DMS153 treated with DMSO at 0.1 percent for 48 hours (cell line): Measurements from ENCODE around the gene FAM83B.
"Not testable (repeated sequence)": the region's sequence is repeated elsewhere in the genome, so short reads cannot be mapped to it uniquely, and the experiment has no call there.

ENCODE experiments used
- DNase-seq: peaks from one replicate; lab custom pipeline; 2025; ENCODE audit not compliant: unreplicated experiment; lab: John Stamatoyannopoulos, UW

Gene FAM83B

DNA sequence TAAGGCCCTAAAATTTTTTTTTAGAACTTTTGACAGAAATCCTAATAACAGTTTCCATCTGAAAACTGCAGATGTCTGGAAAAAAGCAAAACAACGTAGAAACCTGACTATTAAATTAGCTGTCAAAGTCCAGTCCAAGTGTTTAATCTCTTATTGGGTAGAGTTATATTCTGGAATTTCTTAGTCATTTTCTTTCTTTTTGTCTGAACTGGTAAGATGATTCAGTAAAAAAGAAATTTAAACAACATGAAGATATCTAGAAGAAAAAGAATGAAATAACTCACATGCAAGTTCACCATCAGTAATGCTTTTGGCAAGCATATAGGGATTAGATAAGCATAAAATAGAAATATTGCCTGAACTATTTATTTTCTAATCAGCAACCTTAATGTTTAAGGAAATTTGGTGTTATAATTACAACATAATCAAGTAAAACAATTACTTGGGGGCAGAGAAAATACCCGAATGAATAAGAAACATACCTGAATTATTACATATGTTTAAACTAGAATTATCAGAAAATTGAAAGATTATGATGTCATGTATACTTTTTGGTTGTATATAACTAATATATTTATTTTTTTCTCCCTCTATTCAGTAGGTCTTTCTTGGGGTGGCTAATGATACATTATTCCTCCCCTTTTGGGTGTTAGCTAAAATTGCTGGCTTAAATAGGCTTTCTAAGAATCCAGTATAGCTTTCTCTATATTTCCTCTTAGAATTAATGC is 51.1 kb downstream of the FAM83B start:
- no peak for DNase-seq

DNA sequence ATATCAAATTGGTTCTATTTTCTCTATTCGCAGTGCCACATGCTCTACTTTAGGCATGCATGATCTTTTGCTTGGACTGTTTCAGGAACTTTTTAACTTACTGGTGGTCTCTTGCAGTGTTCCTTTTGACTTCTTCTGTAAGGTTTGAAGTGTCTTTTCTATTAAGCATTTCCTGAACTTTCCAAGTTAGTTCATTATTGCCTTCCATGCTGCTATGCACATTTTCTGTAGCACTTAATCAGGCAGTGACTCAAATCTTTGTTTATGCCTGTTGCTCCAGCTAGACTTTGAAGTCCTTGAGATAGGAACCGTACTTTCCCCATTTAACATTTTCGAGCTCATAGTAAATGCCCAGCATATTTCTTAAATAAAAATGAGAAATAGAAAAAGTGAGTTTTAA is 52.2 kb downstream of the FAM83B start:
- DNase-seq, result no peak

DNA sequence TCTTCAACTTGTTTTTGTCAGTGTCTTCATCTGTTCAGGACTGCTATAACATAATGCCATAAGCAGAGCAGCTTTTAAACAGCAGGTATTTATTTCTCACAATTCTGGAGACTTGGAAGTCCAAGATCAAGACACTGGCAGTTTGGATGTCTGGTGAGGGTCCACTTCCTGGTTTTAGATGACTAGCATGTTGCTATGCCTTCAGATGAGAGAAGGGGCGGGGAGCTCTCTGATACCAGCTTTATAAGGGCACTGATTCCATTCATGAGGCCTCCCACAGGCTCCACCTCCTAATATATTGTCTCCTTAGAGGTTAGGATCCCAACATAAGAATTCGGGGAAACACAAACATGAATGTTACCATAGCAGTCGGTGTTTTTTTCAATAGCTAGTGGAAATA is 52.9 kb downstream of the FAM83B start:
- no peak for DNase-seq

DNA sequence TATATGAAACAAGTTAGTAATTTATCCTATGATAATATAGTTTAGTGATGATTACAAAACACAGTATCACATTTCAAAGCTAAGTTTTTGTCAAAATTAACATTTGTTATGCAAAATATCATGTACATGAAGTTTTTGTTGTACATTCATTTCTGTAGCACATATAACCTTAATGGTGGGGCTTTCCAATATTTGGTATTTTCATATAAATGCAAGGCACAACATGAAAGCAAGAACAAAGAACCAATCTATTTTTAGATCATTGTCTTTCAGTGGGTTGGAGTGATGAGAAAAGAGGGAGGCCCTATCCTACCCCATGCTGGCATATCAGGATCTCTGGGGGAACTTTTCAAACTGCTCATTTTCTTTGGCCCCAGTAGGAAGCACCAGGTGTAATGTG is 53.4 kb downstream of the FAM83B start:
- no peak for DNase-seq

DNA sequence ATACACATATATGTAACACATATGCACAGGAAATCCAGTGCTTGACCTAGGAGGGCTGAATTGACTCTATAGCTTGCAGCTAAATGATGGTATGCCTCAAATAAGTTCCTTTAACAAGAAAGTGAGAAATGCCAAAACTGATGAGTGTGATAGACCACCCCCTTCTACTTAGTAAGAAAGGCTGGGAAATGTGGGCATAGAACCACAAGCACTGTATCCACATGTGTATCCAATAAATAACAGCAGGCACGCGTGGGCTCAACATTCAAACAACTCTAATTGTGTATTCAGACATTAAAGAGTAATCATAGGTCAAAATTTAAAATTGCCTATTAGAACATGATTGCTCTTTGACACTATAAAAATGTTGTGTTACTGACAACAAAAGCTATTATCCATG is 54.1 kb downstream of the FAM83B start:
- no peak for DNase-seq

DNA sequence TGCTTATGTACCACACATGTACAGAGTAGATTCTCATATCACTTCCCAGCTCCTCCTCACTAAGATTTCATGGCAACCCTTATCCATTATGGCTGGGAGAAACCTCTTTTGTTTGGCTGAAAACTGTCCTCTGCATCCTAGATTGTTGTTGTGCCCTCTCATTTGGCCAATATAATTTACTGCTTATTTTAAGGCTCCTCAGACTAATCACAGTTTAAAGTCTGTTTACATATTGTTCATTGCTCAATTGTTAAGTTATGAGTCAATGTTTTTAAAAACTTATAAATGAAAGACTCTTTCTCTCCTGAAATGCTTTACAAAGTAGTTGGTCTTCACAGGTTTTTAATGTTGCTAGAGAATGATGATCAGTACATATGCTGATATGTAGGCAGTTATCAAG is 57.3 kb downstream of the FAM83B start:
- no peak for DNase-seq

DNA sequence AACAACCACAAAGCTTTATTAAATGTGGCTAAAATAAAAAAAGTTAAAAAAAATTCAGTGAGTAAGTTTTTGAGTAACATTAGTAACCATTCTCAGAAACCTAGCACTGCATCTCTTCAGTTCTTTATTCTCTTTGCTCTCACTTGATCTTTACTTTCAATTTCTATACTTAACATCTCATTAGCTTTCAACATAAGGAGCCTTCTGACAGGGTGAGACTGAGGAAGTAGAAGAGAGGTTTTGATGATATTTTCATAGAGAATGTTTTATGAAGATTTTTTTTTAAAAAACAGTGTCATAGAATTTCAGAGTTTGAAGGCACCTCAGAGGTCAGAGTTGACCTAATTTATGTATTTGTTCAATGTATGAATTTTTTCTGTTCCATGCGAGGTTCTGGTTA is 60.8 kb downstream of the FAM83B start:
- no peak for DNase-seq

DNA sequence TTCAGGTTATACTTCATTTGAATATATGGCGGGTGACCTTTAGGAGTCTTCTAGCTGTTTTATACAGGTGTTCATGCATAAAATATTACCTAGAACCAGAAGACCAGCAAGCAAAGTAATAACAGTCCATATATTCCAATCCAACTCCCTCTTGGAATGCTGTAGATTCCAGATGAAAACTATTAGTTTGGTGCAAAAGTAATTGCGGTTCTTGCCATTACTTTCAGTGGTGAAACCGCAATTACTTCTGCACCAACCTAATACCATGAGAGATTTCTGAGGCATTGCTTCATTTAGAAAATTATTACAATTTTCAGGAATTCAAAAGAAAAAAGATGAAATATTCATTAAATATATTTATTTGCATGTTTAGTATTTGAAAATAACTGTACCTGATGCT is 62.6 kb downstream of the FAM83B start:
- DNase-seq, result no peak

DNA sequence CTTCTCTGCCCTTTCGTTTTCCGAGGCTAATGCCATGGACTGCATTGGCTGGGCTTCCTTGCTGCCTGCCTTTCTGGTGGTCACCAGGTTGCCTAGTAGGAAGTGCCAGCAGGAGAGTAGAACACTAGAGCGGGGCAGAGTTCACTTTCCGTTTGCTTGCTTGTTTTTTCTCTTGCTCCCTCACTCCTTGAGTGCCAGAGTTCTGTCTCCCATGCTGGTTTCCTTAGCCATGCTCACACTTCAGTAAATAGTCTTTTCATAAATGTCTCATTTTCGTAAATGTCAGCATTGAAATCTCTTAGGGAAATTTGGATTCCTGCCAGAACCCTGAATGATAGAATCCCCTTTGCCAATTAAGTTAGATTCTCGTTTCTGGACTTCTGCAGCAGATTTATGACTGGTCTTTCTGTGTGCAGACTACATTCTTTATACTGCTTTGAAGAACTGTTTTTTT is 63.9 kb downstream of the FAM83B start:
- no peak for DNase-seq

DNA sequence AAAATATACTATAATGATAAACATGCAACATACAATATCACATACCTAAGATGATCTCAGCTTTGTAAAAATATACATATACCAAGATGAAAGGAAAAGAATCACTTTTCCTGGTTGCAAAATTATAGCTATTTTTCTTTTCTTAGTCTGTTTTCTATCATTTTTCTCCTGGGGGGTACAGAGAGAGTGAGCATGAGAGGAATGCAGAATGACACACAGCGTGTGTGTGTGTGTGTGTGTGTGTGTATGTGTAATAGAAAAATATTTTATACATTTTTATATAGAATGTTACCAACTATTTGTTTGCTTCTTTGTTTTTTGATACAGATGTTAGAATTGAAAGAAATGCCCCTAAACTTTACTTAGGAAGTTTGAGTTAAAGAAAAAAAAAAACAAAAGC is 64.3 kb downstream of the FAM83B start:
- no peak for DNase-seq

DNA sequence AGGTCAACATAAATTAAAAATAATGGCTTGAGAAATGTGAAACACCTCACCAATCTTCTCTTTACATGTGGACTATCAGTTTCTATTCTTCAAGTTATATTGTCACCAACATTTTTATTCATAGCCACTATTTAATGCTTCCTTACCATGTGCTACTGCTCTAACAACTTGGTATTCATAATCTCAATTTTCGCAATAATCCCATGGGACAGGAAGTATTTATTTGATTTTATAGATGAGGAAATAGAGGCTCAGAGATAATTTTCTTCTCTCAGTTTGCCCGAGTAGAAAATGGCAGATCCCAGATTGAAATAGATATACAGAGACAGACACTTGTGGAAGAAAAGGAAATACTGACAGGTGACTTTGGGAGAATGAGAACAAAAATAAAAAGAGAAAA is 66.6 kb downstream of the FAM83B start:
- DNase-seq, result no peak

DNA sequence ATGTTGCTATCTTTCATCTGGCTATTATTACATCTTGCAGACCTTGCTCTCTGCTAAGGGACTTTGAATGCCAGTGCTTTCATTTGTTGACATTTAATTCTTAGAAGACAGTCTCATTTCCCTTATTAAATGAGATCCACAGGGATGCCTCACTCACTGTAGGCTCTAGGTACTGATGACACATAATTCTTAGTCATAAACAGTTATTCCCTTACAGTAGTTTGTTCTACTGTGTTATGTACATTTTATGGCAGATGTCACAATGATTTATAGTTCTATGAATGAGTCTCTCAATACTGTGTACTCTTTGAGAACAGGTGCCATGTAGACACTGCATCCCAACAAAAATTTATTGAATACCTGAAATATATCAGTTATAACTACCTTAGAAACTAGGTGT is 70.3 kb downstream of the FAM83B start:
- DNase-seq, result no peak

DNA sequence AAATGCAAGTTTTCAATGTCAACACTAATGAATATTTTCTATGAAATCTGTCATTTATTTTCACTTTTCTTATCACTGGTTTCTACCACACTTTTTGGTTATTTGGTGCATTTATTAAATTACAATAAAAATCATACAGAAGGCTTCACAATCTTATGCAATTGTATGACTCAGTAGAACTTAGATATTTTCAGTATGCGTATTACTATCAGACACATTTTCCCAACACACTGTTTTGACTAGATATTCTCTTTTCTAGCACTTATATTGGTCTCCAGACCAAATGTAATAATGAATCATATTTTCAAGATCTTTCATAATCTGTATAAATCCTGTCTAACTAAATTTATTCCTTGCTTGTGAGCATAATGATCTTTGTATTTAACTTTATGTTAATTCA is 74.1 kb downstream of the FAM83B start:
- no peak for DNase-seq

DNA sequence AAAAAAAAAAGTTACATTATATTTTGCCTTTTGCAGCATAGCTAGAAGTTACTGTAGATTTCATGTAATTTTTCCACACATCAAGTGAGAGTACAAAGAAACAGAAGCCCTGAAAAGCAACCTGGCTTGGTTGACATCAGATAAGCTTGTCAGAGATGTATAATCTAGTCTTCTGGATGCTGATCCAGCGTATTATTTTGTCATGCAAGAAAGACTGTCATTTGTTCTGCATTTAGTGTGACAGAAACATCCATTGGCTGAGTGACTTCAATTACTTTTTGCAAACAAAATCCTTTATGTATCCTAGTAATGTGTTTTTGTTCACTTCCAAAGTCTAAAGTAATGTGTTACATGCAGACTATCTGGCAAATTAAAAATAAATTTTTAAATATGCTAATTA is 75.3 kb downstream of the FAM83B start:
- no peak for DNase-seq

DNA sequence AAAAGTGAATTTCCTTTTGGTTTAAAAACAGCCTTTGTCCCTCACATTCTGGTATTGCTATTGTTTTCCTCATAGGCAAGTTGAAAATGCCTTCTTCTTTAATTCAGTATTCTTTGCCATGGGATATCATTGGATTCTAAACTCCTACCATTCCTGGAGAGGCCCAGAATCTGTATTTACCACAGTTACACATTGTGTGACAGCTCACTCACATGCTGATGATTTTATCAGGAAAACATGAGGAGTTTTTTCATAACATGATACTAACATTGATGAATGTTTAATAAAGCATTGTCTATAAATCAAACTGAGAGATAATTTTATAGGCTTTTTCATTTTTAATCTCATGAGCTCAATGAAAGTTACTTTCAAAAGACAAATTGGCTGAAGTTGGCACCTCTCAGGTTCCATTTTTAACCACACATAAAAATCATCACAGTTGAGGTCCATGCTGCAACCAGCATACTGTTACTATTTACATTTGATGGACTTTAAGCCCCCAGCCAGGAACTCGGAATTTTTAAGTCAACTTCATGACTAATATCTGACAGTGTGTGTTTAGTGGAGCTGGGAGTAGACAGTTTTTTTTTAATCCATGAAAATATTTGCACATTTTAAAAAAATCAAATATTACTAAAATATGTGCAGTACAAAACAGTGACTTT is 82.8 kb downstream of the FAM83B start:
- no peak for DNase-seq

DNA sequence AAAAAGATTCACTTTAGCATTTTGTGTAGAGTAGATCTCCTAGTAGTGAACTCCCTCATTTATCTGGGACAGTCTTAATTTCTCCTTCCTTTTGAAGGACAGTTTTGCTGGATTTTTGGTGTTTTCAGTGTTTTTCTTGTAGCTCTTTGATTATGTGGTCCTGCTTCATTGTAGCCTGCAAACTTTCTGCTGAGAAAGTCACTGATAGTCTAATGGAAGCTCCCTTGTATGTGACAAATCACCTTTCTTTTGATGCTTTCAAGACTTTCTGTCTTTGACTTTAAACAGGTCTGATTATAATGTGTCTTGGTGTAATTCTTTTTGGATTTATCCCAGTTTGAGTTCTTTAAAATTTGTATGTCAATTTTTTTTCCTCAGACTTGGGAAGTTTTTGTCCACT is 86.1 kb downstream of the FAM83B start:
- no peak for DNase-seq

DNA sequence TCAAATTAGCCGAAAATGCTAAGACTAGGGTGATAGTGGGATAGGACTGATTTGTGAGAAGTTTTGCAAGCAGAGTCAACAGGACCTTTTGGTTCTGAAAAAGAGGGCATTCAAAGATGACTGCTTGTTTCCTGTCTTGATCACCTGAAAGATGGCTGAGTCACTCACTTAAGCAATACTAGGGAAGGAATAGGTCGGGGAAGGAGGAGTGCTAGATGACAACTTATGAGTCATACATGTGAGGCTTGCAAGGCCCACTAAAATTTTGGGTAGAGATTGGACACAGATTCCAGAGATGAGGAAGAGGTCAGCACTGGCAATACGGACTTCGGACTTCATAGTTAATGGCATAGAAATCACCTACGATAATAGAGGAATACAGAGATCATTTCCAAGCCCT is 89.2 kb downstream of the FAM83B start:
- no peak for DNase-seq

DNA sequence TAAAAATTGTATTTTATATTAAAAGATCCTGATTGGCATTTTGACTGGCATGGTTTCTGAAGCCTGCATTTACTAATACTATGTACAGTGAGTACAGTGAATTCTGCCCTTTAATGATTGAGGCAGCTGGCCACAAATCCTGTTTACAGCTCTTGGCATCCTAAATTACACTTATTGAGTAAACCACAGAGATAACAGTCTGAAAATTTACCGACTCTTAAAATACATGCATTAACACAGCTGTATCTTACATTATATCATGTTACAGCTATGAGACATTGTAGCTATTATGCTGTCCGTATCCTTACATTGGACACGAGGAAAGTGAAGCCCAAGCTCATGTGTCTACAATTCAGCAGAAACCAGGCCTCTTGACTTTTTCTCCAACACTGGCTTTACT is 90.8 kb downstream of the FAM83B start:
- DNase-seq, result no peak

DNA sequence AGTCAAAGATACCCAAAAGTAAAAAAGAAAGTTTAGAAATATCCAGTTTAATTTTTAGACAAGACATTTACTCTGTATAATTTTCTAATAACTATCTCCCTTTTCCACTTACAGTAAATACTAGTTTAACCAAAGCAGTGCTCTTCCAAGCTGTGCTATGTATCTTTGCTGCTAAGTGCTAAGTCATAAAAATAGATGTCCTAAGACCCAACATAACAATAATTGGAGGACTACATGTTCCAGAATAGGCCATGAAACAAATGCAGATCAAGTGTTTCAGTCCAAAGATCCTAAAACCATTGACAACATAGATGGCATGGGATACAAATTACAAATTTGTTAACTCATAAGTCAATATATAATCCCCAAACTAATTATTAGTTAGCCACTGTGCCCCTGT is 111.1 kb downstream of the FAM83B start:
- no peak for DNase-seq

DNA sequence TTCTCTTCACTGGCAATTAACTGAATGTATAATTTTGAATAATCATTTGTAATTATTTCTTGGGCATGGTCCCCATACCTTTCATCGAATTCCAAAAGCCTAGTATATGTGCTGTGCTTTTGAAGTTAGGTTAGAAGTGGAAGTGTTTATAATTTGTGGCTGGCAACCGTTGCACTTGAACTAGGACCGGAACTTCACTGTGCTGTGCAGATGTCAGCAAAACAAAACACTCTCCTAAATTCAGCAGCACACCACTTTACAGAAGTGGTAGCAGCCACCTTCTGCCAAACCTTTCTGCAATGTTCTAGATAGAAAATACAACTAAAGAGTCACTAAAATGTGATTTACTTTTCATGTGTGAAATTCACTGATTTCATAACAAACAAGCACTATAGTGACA is 111.9 kb downstream of the FAM83B start:
- DNase-seq, result no peak

DNA sequence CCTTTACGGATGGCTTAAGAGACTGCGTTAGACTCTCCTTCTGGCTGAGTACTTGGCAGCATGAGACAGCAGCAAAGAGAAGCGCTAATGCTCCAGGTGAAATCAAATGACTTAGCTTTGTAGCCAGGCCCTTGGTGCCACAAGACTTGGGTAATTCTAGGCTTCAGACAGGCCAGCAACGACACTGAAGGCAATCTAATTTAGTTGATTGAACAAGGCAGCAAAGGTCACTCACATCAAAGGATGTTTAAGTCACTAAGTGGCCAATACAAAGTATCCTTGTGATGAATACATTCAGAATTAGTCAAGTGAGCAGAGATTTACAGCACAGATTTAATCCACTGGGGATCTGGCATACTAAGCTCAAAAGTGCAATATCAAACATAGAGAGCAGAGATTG is 113.2 kb downstream of the FAM83B start:
- no peak for DNase-seq

DNA sequence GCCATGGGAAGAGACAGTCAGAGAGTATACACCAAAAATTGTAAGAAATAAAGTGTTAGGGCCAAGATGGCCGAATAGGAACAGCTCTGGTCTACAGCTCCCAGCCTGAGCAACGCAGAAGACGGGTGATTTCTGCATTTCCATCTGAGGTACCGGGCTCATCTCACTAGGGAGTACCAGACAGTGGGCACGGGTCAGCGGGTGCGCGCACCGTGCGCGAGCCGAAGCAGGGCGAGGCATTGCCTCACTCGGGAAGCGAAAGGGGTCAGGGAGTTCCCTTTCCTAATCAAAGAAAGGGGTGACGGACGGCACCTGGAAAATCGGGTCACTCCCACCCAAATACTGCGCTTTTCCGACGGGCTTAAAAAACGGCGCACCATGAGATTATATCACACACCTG is 114.8 kb downstream of the FAM83B start:
- not testable (repeated sequence) for DNase-seq

DNA sequence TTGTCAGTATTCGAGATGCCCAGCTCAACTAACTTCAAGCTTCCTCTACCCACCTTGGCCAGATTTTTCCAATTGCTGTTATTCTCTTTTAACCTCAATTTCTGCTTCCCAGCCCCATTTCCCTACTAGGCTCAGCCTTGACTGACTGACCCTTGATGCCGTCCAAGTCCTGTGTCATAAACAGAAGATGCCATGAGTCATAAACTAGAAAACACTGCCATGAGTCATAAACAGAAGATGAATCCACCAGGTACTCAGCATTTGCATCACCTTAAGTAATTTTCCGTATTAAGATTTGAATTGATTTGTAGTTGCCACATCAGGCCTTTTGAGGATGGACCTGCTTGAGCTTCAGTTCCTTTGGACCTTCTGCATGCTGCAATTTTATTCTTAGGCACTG is 123.8 kb downstream of the FAM83B start:
- DNase-seq, result no peak
